ENCODE results near the gene POP4.

DNA sequence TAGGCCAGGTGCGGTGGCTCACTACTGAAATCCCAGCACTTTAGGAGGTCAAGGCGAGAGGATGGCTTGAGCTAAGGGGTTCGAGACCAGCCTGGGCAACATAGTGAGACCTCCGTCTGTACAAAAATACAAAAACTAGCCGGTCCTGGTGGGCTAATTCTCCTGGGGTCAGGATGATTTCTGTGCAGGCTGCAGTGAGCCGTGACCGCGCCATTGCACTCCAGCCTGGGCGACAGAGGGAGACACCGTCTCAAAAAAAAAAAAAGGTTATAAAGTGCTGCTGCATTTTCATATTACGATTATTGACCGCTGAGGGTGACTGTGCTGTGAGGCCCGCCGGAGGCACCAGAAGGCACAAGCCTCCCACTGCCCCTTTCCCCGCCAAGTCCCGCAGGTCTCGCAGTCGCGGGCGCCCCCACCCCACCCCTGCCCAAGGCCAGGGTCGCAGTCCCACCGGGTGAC is 58.7 kb downstream of the POP4 start:
- TF ChIP-seq, protein P1, sequence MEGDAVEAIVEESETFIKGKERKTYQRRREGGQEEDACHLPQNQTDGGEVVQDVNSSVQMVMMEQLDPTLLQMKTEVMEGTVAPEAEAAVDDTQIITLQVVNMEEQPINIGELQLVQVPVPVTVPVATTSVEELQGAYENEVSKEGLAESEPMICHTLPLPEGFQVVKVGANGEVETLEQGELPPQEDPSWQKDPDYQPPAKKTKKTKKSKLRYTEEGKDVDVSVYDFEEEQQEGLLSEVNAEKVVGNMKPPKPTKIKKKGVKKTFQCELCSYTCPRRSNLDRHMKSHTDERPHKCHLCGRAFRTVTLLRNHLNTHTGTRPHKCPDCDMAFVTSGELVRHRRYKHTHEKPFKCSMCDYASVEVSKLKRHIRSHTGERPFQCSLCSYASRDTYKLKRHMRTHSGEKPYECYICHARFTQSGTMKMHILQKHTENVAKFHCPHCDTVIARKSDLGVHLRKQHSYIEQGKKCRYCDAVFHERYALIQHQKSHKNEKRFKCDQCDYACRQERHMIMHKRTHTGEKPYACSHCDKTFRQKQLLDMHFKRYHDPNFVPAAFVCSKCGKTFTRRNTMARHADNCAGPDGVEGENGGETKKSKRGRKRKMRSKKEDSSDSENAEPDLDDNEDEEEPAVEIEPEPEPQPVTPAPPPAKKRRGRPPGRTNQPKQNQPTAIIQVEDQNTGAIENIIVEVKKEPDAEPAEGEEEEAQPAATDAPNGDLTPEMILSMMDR (conservative IDR thresholded peaks at IDR 0.05; ENCODE audit: low read depth, low read length): no peak
- no peak for TF ChIP-seq POLR2A (IDR thresholded peaks at IDR 0.05; ENCODE audit: low read depth, low read length)
- TF ChIP-seq, protein P2, sequence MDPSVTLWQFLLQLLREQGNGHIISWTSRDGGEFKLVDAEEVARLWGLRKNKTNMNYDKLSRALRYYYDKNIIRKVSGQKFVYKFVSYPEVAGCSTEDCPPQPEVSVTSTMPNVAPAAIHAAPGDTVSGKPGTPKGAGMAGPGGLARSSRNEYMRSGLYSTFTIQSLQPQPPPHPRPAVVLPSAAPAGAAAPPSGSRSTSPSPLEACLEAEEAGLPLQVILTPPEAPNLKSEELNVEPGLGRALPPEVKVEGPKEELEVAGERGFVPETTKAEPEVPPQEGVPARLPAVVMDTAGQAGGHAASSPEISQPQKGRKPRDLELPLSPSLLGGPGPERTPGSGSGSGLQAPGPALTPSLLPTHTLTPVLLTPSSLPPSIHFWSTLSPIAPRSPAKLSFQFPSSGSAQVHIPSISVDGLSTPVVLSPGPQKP (IDR thresholded peaks at IDR 0.05; ENCODE audit: borderline replicate concordance, low read depth, low read length): no peak
